HG02763 (cell line): Measurements from ENCODE around the gene KIF19.

Experiments
- ATAC-seq: cut with Tn5 transposase; IDR thresholded peaks from one replicate; pipeline ENCODE4 v1.9.1; 2021; ENCODE audit warnings: mild to moderate bottlenecking, moderate library complexity; ENCODE audit not compliant: unreplicated experiment

Gene KIF19

GRCh38 chr17:74336307-74336706 lies 10.3 kb downstream of the KIF19 start:
- ATAC-seq = no peak

GRCh38 chr17:74337834-74338500 lies 11.9 kb downstream of the KIF19 start:
- no peak for ATAC-seq

- ATAC-seq = no peak
These were observed 13.6 kb downstream of the KIF19 start for GRCh38 chr17:74339537-74340195.

DNA sequence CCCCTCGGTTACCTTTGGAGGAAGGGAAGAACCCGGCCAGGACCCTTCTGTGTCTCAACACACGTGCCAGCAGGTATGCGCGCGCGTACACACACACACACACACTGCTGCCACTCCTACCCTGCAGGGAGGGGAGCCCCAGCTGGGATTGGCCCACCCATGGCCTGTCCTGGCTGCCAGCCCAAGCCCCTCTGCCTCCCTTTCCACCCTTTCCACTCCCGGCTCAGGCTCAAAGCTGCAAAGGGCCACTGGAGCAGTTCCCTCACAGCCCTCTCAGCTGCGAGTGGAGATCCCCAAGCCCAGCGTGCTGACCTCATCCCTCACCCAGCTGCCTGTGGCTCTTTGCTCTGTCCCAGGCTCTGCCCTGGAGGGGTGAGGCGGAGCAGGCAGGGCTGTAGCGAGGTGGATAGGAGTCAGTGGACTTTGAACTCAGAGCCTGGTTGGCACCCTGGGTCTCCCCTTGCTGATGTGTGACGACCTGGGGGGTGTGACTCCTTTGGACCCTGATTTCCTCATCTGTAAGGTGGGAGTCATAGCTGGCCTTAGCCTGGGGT lies 14.5 kb downstream of the KIF19 start:
- ATAC-seq = no peak

DNA sequence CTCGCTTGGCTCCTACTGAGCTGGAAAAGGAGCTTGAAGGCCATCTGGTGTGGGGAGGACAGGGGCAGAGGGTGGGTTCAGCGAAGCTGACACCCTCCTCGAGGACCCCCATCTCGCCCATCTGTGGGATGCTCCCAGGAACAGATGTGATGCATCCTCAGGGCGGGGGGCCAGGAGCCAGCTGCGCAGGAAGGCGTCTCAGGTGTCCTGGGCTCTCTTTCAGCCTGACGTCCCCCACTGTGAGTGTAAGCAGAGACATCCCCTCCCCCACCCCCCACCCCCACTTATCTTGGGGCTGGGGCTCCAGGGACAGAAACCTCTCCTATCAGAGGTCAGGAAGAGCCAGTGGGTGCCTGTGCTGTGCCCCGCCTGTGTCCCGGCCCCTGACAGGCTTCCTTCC lies 16.2 kb downstream of the KIF19 start:
- ATAC-seq = no peak

DNA sequence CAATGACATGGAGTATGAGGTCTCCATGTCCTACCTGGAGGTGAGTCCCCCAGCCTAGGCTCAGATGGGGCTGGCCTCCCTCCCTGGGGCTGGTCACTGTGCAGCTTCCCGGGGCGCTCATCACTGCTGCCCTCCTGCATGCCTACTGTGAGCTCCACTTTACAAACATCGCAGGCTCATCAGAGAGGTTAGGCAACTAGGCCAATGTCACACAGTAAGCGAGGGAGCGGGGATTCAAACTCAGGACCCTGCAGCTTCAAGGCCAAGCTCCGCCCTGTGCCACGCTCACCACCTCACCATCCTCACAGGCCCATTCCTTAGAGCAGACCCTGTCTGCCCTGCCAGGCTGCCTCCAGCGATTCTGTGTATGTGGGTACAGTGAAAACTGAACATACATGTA lies 17.1 kb downstream of the KIF19 start:
- no peak for ATAC-seq

DNA sequence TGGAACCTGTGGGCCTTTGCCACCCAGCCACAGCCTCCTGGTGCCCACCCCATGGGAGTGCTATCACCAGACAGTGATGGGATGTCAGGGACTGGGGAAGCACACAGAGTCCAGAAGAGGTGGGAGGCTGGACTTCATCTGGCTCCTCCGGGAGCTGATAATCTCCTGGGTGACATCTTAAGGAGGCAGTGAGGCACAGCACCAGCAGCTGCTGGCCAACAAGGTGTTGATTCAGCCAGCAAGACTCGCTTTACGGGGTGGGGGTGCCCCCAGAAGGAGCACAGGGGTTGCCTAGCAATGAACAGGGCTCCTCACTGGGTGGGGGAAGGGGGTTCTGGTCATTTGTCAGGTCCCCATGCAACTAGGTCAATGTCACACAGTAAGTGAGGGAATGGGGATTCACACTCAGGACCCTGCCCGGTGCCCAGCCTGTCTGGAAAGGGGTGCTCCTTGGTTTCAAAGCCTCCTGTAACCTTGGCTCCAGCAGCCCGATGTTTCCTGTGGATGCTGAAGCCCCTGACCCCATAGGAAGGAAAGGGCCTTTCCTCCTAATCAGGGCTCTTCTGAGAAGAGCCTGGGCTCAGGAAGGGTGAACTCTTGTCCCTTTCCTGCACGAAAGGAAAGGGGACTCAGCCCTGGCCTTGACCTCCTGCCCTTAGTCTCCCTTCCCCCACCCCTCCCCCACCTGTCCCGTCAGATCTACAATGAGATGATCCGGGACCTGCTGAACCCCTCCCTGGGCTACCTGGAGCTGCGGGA lies 17.7 kb downstream of the KIF19 start:
- ATAC-seq = no peak

- no peak for ATAC-seq
These were observed 18.6 kb downstream of the KIF19 start for GRCh38 chr17:74344658-74345057.

DNA sequence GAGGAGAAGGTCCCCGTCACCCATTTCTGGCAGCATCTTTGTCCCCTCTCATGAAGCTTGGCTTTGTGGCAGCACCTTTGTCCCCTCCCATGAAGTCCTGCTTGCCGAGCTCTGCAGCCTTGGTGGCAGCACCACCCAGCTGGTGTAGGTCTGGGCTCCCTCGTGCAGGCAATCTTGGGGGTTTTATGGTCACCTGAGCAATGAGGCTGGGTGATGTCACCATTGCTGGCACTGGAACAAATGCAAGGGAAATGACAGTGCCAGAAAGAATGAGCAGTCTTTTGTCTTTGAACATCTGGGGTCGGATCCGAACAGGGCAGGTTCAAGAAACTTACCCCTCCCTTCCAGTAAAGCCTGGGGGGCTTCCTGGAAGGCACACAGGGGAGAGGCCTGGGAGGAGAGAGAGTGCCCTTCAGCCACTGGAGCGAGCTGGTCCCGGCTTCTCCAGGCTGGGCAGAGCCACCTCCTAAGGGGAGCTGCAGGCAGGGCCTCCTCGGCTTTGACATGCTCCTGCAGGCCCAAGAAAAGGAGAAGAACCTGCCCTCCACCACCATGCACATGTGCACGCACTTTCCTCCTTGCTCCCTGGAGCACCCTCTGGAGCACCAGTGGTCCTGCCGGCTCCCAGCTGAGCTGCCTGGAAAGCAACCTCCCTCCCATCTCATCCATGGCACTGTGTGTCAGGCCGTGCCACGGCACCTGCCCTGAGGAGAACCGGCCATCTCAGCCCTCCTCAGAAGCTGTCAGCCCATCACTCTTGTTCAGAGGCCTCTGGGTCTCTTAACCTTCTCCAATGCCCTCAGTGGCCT lies 19.6 kb downstream of the KIF19 start:
- no peak for ATAC-seq

DNA sequence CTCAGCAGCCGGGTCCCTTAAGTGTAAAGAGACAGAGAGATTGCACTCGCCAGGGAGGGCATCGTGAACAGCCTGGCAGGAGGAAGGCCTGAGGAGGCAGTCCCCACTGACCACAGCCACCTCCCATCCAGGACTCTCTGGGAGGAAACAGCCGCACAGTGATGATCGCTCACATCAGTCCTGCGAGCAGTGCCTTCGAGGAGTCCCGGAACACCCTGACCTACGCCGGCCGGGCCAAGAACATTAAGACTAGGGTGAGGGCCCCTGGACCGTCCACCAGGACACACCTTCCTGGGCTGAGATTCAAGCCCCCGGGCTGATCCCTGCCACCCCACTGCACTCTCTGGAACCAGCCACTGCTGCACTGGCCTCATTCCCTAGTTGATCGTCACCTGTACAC lies 21.6 kb downstream of the KIF19 start:
- no peak for ATAC-seq

DNA sequence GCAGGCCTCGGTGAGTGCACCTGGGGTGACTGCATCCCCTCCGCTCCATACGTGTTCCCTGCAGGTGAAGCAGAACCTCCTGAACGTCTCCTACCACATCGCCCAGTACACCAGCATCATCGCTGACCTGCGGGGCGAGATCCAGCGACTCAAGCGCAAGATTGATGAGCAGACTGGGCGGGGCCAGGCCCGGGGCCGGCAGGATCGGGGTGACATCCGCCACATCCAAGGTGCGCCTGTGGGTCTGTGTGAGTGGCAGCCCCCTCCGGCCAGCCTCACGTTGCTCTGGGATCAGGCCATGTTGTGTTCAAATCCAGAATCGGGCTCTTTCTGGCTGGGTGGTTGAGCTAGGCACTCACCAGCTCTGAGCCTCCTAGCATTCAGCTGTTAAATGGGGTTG lies 23.1 kb downstream of the KIF19 start:
- no peak for ATAC-seq

DNA sequence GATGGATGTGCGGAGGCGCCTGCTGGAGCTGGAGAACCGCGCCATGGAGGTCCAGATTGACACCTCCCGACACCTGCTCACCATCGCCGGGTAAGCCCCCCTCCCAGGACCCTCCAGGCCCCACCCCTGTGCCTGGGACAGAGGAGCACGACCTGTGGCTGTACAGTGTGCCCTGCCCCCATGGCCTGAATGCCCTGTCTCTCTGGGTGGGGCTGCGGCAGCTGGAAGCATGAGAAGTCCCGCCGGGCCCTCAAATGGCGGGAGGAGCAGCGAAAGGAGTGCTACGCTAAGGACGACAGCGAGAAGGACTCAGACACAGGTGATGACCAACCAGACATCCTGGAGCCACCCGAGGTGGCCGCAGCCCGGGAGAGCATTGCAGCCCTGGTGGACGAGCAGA lies 24.5 kb downstream of the KIF19 start:
- no peak for ATAC-seq

- no peak for ATAC-seq
These were observed 25.7 kb downstream of the KIF19 start for GRCh38 chr17:74351552-74352210.

GRCh38 chr17:74353446-74354060 lies 27.5 kb downstream of the KIF19 start:
- ATAC-seq = no peak

- ATAC-seq = no peak
These were observed 28.1 kb downstream of the KIF19 start for GRCh38 chr17:74354123-74354522.

DNA sequence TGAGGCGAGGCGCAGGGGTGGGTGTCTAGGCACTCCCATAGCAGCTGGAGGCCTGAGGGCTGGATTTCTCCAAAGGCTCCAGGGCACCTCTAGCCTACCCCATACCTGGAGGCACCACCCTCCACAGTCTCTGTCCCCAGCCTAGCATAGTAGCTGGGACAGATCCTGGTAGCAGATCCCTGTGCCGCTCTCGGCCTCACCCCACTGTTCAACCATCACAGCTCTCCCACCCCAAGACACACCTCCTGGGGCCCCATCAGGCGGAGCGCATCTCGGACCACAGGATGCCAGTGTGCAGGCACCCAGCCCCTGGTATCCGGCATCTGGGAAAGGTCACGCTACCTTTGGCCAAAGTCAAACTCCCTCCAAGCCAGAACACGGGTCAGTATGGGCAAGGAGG lies 28.5 kb downstream of the KIF19 start:
- ATAC-seq = no peak

GRCh38 chr17:74355065-74355464 lies 29.0 kb downstream of the KIF19 start:
- ATAC-seq = no peak

- no peak for ATAC-seq
These were observed 30.8 kb downstream of the KIF19 start for GRCh38 chr17:74356646-74357465.

DNA sequence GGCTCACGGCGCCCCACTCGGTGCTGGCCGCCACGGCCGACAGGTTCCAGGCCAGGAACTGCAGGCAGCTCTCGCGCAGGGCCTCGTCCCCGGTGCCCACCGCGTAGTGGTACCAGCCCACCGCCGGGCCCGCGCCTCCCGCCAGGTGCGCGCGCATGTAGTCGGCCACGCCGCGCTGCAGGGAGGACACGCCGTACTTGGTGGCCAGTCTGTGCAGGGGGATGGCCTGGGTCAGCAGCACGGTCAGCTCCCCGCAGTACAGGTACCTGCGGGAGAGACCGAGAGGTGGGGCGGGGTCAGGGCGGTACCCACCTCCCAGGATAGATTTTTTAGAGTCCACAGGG lies 31.4 kb downstream of the KIF19 start:
- no peak for ATAC-seq
